Activated CD8-positive, alpha-beta memory T cell treated with anti-CD3 and anti-CD28 coated beads for 36 hours (primary cell): ENCODE data around the gene BCAS4. TPM values are rescaled to one million over a fixed set of nuclear protein-coding genes. Genes with fewer than 3 reads are reported as not detected.

Experiments
- total RNA-seq, 2 experiments: library from RNA; stranded (reverse); gene quantifications; one replicate each; pipeline ENCODE4 v1.2.3, GENCODE V29; 2021

The BCAS4 gene
- total RNA-seq, 2 experiments from 2014 or later = 23.2 to 23.7 TPM

Other genes with a start within 250 kb of the BCAS4 start
- gene RIPOR3, start 103.5 kb upstream of the BCAS4 start, total RNA-seq = not detected
- 1 to 10 TPM; 5.2 to 5.7 TPM for gene PARD6B, start 63.5 kb upstream of the BCAS4 start, total RNA-seq
- 10 to 100 TPM; 74.7 to 81.5 TPM for gene ADNP, start 136.4 kb downstream of the BCAS4 start, total RNA-seq
- 10 to 100 TPM; 77.6 to 80.8 TPM for gene DPM1, start 163.5 kb downstream of the BCAS4 start, total RNA-seq
- 1 to 10 TPM; 7.2 to 8.1 TPM for gene MOCS3, start 163.8 kb downstream of the BCAS4 start, total RNA-seq
- 1 to 10 TPM; 4.0 to 4.3 TPM for gene KCNG1, start 228.0 kb downstream of the BCAS4 start, total RNA-seq